A549 (cell line): ENCODE measurements around the gene CD300A. TPM values are rescaled to one million over a fixed set of nuclear protein-coding genes. Genes with fewer than 3 reads are reported as not detected.

Experiments used
- ATAC-seq, 2 experiments: fragments of 200-7000 bp in 1 of 2; fragments of >200 bp in 1 of 2; cut with Nextera tagmentation in 1 of 2; cut with Tn5 transposase in 1 of 2; 3 replicates each; pipeline versions ENCODE4 v1.8.0 to v1.9.1; 2018 to 2020; ENCODE audit warnings: mild to moderate bottlenecking in 1 of 2, moderate library complexity in 1 of 2
- CTCF ChIA-PET: fragments of 300-600 bp; sonication (Branson Sonifier 250); formaldehyde crosslinking; extraction: SDS; loops from one replicate; lab custom pipeline; 2021; ENCODE audit warnings: antibody characterized with exemption, inconsistent platforms; lab: Yijun Ruan, JAX
- POLR2A ChIA-PET: fragments of 350-600 bp; formaldehyde crosslinking; extraction: SDS; loops from one replicate; lab custom pipeline; 2021; ENCODE audit warnings: antibody characterized with exemption, inconsistent platforms; lab: Yijun Ruan, JAX
- DNase-seq, 2 experiments: peaks; one replicate each; pipeline versions ENCODE4 v3.0.0 to v3.0.0-alpha.2; 2011 to 2016; ENCODE audit warnings: low read depth in 1 of 2, low spot score in 1 of 2
- FAIRE-seq: peaks from 2 replicates; lab custom pipeline; 2011; peaks lifted over from hg19 to GRCh38; lab: Jason Lieb, UNC
- H3K27ac ChIP-seq, 2 experiments: fragments of >200 bp; sonication (Bioruptor Twin); formaldehyde crosslinking; 3 replicates each; pipeline ENCODE4 v1.5.1; 2016 to 2017
- H3K4me1 ChIP-seq: fragments of >200 bp; sonication (Bioruptor Twin); formaldehyde crosslinking; 3 replicates; pipeline ENCODE4 v1.6.1; 2016
- H3K4me2 ChIP-seq: fragments of >200 bp; sonication (Bioruptor Twin); formaldehyde crosslinking; 3 replicates; pipeline ENCODE4 v1.6.1; 2016
- H3K4me3 ChIP-seq: fragments of >200 bp; sonication (Bioruptor Twin); formaldehyde crosslinking; 3 replicates; pipeline ENCODE4 v1.5.1; 2016
- H3K9me3 ChIP-seq: fragments of >200 bp; sonication (Bioruptor Twin); formaldehyde crosslinking; 3 replicates; pipeline ENCODE4 v1.6.1; 2016
- BCL3 ChIP-seq: fragments of >200 bp; sonication (Bioruptor Twin); formaldehyde crosslinking; IDR thresholded peaks from 3 replicates; pipeline ENCODE4 v1.6.1; 2016
- BHLHE40 ChIP-seq: IDR thresholded peaks from 2 replicates; pipeline ENCODE4 v1.6.1; 2012; ENCODE audit warnings: low read depth, low read length, inconsistent platforms
- CHD2 ChIP-seq: fragments of 150-350 bp; IDR thresholded peaks from 2 replicates; pipeline ENCODE4 v1.6.1; 2014; ENCODE audit warnings: low read length; ENCODE audit not compliant: partially characterized antibody
- CHD4 ChIP-seq: fragments of 200-600 bp; sonication (generic); IDR thresholded peaks from 2 replicates; pipeline ENCODE4 v1.6.1; 2016; ENCODE audit warnings: antibody characterized with exemption, mild to moderate bottlenecking, borderline replicate concordance
- FOSL2 ChIP-seq, 2 experiments: fragments of 450-650 bp in 1 of 2; fragments of >200 bp in 1 of 2; sonication (Bioruptor Twin) in 1 of 2; formaldehyde crosslinking; IDR thresholded peaks; 2 replicates each; pipeline versions ENCODE4 v1.5.0 to v1.6.1; 2016 to 2020; ENCODE audit warnings: mild to moderate bottlenecking in 1 of 2, moderate library complexity in 1 of 2
- HEYL ChIP-seq: fragments of 250-450 bp; sonication (Bioruptor Pico); IDR thresholded peaks from 2 replicates; pipeline ENCODE4 v1.8.0; 2021; ENCODE audit warnings: mild to moderate bottlenecking, moderate library complexity
- HMGXB4 ChIP-seq: fragments of 250-450 bp; sonication (Bioruptor Pico); IDR thresholded peaks from 2 replicates; pipeline ENCODE4 v1.5.0; 2021; ENCODE audit warnings: mild to moderate bottlenecking, moderate library complexity, borderline replicate concordance
- KDM5A ChIP-seq: fragments of 200-600 bp; sonication (generic); IDR thresholded peaks from 2 replicates; pipeline ENCODE4 v1.6.1; 2016; ENCODE audit warnings: antibody characterized with exemption, mild to moderate bottlenecking
- MAZ ChIP-seq: fragments of 150-350 bp; IDR thresholded peaks from 2 replicates; pipeline ENCODE4 v1.6.1; 2014; ENCODE audit warnings: antibody characterized with exemption, low read depth, low read length, borderline replicate concordance
- PHF8 ChIP-seq: fragments of 200-600 bp; sonication (generic); IDR thresholded peaks from 2 replicates; pipeline ENCODE4 v1.6.1; 2016; ENCODE audit warnings: low read depth, mild to moderate bottlenecking, antibody characterized with exemption, moderate library complexity, borderline replicate concordance
- POLR2A ChIP-seq: IDR thresholded peaks from 2 replicates; pipeline ENCODE4 v1.6.1; 2012; ENCODE audit warnings: mild to moderate bottlenecking, low read length
- POLR2AphosphoS2 ChIP-seq: conservative IDR thresholded peaks from 2 replicates; pipeline ENCODE4 v1.6.1; 2012; ENCODE audit warnings: low read length, improper control_type of control experiment, inconsistent platforms
- REST ChIP-seq: fragments of 200-600 bp; sonication (generic); IDR thresholded peaks from 2 replicates; pipeline ENCODE4 v1.6.1; 2016; ENCODE audit warnings: antibody characterized with exemption, mild to moderate bottlenecking, moderate library complexity
- RNF2 ChIP-seq: fragments of 200-600 bp; sonication (generic); IDR thresholded peaks from 2 replicates; pipeline ENCODE4 v1.6.1; 2016; ENCODE audit warnings: low read depth, mild to moderate bottlenecking, antibody characterized with exemption, moderate library complexity, borderline replicate concordance
- SREBF2 ChIP-seq: fragments of 450-650 bp; IDR thresholded peaks from 2 replicates; pipeline ENCODE4 v1.6.1; 2014; ENCODE audit warnings: mild to moderate bottlenecking, moderate library complexity
- ZSCAN20 ChIP-seq: fragments of 250-450 bp; sonication (Bioruptor Pico); IDR thresholded peaks from 2 replicates; pipeline ENCODE4 v1.8.0; 2022; ENCODE audit warnings: mild to moderate bottlenecking, moderate library complexity
- WGBS: methylation state at CpG from one replicate; pipeline ENCODE4 v1.1.6; 2017; ENCODE audit errors: missing lambda C conversion rate; 5-methylcytosine and 5-hydroxymethylcytosine counted together
- polyA plus RNA-seq, 4 experiments: library from polyadenylated mRNA; depleted of rRNA in 3 of 4; stranded (reverse); fragments of >200 nt; fragmentation: RNase III in 1 of 4; extraction: RNeasy Plus Mini Kit Qiagen cat#74134 plus additional on column Dnase treatment in 1 of 4; gene quantifications; 2 replicates in 3 of 4; 3 replicates in 1 of 4; pipeline ENCODE4 v1.2.3, GENCODE V29; 2011 to 2017

Gene CD300A
- polyA plus RNA-seq, 2 of the 4 experiments (the other 2 are of a cell fraction) = not detected

- peak; percentile 95 for FAIRE-seq
- WGBS = 45% methylated on average over 8 of the region's 8 CpGs
These were observed 890 bp upstream of the CD300A start for GRCh38 chr17:74465378-74466110.

GRCh38 chr17:74466828-74467184 lies 372 bp downstream of the CD300A start:
- TF ChIP-seq PHF8 = no peak
- no peak for TF ChIP-seq POLR2AphosphoS2
- TF ChIP-seq CHD2 = no peak
- TF ChIP-seq KDM5A = no peak
- WGBS = 77% methylated on average over 11 of the region's 11 CpGs
- ATAC-seq (peak; percentile 6 to 14; a peak in 3 of 6 replicates), DNase-seq (no peak), FAIRE-seq (no peak)
- ChIA-PET POLR2A (no interaction called here), CTCF (interaction anchor here (0.6 to 11.3 kb wide), 5 partner anchors 9 to 182 kb away, joined by 3 to 86 read pairs (median 6); no protein-coding TSS in a partner anchor)
- no peak overlapping the region for H3K4me3 ChIP-seq
- no peaks in the 10 kb centered on the region for H3K4me1 ChIP-seq
- no peak overlapping the region for H3K27ac ChIP-seq
- H3K9me3 ChIP-seq = no peaks in the 10 kb centered on the region
- no peak overlapping the region for H3K4me2 ChIP-seq

More at GRCh38 chr17:74465378-74466110, 890 bp upstream of the CD300A start:
- CTCF ChIA-PET = interaction anchor here (1.0 to 11.3 kb wide), 5 partner anchors 8 to 101 kb away, joined by 4 to 86 read pairs (median 8); no protein-coding TSS in a partner anchor
- POLR2A ChIA-PET = no interaction called here
- ATAC-seq (no peak), DNase-seq (no peak)
- no peak overlapping the region for H3K4me2 ChIP-seq
- H3K4me3 ChIP-seq = no peak overlapping the region
- no peak overlapping the region for H3K27ac ChIP-seq
- H3K9me3 ChIP-seq = no peaks in the 10 kb centered on the region
- H3K4me1 ChIP-seq = no peaks in the 10 kb centered on the region
- TF ChIP-seq HEYL (CRISPR knock-in tag) (no peak), BHLHE40 (no peak), POLR2A (no peak), BCL3 (no peak), REST (no peak), RNF2 (no peak), FOSL2 (IDR thresholded peaks at IDR 0.05) (no peak), FOSL2 (CRISPR knock-in tag; IDR thresholded peaks at IDR 0.05) (no peak), CHD4 (no peak), ZSCAN20 (CRISPR knock-in tag) (no peak), SREBF2 (no peak), HMGXB4 (CRISPR knock-in tag) (no peak), MAZ (no peak)
- TF ChIP-seq, all 56 proteins: peak for 0
